Stimulated activated CD4-positive, alpha-beta T cell treated with anti-CD3 and anti-CD28 coated beads, Interleukin-4, amount 100 ng/mL, for 1 hour (primary cell): Measurements from ENCODE around the gene RAPGEF5.

ENCODE experiments used
- DNase-seq: peaks from one replicate; pipeline ENCODE4 v3.0.0-alpha.2; 2020

Gene RAPGEF5, protein sequence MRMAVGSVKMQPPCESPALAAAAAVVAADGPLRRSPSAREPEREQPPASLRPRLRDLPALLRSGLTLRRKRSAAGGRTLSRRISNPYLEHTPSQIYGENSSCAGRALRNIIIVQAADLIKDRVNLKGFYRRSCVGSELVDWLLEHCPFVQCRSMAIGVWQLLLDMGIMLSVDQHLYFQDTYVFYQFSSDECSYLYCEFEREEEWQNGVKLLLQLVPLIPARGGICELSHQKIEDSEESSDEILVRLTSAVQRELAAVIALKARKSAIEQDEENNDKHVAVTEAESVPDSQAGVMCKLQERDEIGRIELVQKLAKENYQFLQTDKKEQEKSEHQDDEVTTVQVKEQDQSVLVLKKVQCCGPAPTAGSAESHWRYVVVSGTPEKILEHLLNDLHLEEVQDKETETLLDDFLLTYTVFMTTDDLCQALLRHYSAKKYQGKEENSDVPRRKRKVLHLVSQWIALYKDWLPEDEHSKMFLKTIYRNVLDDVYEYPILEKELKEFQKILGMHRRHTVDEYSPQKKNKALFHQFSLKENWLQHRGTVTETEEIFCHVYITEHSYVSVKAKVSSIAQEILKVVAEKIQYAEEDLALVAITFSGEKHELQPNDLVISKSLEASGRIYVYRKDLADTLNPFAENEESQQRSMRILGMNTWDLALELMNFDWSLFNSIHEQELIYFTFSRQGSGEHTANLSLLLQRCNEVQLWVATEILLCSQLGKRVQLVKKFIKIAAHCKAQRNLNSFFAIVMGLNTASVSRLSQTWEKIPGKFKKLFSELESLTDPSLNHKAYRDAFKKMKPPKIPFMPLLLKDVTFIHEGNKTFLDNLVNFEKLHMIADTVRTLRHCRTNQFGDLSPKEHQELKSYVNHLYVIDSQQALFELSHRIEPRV

DNA sequence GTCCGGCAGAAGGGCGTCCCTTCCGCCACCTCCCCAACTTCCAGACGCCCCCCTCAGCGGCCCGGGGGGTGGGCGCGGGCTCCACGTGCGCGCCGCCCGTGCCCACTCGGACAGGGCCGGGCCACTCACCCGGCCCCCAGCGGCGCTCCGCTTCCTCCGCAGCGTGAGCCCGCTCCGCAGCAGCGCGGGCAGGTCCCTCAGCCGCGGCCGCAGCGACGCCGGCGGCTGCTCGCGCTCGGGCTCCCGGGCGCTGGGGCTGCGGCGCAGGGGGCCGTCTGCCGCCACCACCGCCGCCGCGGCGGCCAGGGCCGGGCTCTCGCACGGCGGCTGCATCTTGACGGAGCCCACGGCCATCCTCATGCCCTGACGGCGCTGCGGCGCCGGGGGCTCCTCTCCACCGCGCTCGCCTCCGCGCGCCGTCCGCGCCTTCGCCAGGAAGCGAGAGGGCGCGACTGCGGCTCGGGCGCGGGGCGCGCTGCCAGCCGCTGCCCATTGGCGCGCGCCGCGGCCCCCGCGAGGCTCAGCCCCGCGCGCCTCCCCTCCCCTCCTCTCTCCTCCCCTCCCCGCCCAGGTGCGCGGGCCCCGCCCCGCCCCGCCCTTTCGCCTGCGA is at the start of gene RAPGEF5:
Gene RAPGEF5 (minus strand): TSS at position 454 of the 610 bp plus-strand sequence. CDS start 94 bp downstream, at position 360.
- no peak for DNase-seq

DNA sequence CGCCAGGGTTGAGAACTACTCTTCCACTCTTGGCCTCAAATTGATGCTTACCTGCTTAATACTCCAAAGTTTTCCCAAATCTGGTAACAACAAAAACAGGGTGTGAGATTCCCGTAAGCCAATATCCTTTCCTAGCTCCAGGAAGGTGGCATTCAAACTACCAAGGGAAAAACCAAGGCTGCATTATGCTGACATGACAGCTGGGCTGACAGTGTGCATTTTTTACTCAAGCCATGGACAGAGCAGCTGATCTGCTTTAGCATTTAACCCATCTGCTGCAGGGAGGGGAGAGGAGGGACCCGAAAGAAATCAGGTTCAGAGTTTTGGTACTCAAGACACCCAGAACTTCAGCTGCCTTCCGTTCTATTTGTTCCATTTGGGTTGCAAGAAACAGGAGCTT is 49.8 kb upstream of the RAPGEF5 start:
- DNase-seq, result no peak

DNA sequence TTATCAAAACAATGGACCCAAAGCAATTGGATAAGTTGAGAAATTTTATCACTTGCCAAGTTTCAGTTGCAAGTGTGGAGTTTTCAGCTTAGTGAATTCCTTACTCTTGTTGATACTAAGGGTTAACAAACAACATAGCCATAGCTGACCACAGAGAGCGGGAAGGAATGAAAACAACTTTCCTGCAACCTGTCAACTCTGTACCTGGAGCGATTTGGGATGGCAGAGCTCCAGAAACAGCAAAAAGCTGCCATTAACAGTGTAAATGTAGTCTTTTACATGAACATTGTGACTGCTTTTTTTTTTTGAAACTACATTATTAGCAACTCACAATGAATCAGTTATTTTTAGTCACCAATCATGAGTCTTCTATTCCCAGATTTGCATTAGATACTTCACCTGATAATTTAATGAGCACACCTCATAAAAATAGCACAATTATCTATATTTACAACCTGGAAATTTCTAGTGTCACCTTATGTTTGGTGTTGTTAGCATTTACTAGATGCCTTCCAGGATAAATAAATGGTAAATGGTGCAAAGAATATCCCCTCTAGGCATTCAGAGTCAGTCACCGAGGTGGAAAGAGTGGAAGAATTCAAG is 47.6 kb upstream of the RAPGEF5 start:
- DNase-seq, result no peak

DNA sequence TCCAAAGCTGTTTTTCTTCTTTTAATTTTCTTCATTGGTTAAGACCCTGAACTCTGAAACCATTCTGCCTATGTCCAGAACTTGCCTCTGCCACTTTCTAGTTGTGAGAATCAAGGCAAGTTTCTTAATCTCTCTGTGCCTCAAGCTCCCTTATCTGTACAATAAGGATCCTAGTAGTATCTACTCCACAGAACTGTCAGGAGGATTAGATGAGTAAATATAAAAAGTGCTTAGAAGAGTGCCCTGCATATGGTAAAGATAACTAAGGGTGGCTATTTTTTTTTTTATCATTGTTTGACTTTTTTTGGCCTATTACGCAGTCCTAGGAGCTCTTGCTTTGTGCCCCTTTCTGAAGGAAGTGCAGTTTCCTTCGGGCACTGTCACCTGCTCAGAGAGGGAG is 46.4 kb upstream of the RAPGEF5 start:
- no peak for DNase-seq

DNA sequence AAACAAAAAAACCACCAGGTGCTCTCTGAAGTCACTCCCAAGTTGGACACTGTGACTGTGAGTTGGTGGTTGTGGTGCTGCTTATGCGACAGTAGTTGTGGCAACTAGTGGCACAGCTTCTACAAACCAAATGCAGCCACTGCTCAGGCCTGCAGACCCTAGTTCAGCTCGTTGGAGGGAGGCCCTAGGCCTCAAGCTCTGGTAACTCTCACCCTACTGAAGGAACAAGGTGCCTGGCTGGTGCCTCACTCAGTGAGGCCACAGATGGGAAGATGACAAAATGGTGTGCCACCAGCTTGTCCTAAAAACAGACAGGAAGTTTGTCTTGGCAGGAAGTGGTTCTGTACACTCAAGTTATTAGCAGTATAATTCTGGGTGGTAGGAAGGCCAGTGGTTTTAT is 45.3 kb upstream of the RAPGEF5 start:
- no peak for DNase-seq

DNA sequence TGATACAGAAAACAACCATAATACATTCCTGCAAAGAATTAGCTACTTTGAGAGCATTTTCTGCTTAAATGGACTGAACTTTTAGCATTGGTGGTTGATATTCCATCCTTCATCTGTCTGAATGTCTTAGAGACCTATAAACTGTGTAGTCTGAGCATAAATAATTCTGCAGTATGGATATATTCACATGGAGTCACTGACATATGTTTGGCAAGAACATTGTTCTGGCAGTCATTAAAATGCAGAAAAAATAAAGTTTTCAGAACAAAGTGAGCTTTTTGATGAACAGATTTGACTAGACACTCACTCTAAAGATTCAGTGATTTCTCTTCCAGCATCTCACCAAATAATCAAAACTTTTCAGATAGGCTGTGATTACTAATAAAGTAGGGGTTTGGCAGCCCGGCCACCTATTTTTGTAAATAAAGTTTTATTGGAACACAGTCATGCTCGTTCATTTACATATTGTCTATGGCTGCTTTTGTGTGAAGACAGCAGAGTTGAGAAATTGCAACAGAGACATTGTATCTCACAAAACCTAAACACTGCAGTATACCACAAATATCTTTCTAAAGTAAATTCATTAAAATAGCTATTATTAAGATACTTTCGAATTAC is 44.1 kb upstream of the RAPGEF5 start:
- no peak for DNase-seq

DNA sequence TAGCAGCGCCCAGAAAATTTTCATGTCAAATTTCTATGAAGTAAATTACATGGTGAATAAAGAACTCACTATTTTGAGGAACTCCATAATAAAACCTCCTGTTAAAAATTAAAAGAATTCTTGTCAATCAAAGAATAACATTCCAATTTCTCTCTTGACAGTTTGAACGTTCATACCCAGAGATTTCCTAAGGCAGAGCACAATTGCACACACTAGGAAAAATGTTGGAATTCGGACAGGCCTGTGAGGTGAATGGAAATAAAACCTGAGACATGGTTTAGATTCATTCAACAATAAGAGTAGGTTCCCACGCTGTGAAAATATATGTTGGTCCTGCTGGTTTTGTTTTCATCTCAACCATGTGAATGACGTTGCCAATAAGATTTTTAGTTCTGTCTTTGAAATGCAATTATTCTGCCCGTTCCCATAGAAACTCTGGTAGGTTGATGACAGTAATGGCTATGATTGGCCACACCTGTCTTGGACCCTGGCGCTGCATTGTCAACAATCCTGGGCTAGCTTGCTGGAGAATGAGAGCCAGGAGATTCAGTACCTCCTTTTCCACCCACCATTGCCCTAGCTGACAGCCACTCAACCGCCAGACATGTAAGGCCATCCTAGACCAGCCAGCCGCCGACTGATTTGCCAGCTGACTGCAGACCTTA is 43.3 kb upstream of the RAPGEF5 start:
- DNase-seq, result no peak

DNA sequence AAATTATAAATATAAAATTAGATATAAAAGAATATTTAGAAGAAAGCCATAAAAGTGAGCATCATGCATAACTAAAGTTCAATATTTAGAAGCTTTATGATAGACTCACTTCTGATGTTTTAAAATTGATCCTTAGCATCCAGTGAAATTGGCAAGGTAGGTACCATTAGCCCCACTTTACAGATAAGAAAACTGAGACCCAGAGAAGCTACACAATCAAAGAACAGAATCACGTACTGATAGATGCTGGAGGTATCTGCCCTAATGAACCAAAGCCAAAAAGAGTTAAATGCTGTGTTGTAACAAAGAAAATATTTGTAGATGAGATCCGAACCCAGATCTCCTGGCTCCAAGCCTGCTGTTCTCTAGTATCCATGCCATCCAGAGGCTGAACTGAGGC is 42.6 kb upstream of the RAPGEF5 start:
- no peak for DNase-seq

DNA sequence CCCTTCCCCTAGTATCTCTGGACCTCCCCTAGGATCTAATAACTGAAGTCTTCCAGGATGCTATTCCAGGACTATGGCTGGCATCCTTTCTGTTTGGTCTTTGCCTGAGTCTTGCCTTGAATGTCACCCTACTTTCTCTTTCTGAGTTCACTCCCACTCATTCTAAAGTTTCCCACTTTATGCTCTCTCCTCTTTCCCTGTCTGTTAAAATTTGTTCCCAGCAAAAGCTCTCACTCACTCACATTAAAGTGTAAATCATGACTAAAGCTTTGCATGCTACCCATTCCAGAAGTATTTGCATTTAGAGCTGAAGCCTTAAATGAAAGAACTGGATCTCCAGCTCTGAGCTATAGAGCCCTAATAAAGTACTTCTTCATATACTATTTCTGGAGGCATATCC is 42.1 kb upstream of the RAPGEF5 start:
- no peak for DNase-seq

DNA sequence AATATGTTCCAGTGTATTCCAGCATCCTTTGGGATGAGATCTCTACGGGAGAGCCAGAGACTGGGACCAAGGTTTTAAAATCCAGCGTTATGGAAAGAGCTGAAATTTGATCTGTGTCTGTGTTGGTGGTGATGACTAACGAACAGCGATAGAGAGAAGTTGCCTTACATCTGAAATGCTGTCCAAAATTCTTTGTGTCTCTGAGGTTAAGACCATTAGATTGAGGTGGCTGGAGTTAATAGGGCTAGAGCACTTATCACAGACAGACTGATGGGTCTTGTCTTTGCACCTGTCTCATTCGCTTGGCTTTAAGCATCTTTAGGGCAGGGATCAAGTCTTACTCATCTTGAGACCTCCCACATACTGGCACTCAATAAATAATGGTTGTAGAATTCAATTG is 41.0 kb upstream of the RAPGEF5 start:
- no peak for DNase-seq

DNA sequence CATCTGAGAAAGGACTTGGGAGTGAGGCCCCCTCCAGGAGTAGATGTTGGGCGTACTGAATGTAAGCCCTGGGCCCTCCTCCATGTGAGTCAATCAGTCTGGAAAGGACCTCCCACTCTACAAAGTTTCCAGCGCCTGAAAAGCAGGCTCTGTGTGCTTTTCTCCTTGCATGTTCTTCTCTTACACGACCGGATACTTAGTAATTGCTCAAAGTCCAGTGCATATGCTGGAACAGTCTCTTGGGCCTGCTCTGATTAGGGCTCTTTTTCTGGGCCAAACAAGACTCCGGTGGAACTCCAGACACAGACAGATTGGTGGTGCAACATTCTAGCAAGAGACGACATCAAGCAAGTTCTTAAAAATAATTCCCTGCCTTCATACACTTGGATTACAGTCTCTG is 38.3 kb upstream of the RAPGEF5 start:
- no peak for DNase-seq

DNA sequence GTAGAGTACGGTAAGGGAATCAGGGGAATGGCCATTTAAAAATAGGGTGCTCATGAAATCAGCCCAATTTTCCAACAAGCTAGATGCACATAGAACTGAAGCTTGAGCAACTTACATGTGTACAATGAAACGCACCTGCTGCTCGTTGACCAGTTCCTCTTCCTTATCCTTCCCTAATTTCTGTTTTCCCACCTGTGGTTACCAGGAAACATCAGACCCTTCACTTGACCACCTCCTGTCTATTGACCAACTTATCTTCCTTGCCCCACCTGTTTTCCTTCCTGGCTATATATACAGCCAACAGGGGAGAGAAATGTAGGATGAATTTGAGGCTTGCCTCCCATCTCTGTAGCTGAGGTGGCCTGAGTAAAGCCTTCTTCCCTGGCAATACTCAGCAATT is 37.8 kb upstream of the RAPGEF5 start:
- DNase-seq, result no peak

DNA sequence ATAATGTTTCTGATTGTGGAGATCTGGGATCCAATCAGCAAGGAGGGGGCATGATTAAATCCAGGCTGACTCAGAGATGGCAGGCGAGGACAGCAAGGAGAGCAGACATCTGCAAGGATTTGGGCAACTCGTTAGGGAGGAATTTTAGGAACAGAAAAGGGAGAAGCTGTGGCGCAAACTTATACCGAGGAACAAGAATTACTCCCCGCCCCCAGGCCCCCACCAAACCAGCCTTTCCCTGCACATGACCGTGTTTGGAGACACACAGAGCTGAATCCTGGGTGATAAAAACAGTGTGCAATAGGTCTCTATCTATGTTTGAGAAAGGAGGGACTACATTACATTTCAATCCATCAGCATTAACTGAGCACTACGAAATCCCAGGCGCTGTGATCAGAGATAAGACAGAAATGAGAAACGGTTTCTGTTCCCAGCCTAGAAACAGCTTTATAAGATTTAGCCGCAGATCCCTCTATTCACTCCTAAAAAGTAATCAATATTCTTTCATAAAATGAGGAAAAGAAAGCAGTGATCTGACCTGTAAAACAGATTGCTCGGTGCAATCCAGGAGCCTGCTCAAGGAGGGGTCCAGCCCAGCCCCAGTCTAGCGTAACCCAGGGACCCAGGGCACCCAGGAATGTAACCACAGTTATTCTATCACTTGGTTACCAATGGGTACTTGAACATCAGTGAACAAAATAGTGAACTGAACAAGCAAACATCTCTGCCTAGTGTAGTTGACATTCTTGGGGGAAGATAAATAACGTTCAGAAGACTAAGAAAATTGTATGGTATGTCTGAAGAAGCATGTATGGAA is 37.2 kb upstream of the RAPGEF5 start:
- DNase-seq, result no peak

DNA sequence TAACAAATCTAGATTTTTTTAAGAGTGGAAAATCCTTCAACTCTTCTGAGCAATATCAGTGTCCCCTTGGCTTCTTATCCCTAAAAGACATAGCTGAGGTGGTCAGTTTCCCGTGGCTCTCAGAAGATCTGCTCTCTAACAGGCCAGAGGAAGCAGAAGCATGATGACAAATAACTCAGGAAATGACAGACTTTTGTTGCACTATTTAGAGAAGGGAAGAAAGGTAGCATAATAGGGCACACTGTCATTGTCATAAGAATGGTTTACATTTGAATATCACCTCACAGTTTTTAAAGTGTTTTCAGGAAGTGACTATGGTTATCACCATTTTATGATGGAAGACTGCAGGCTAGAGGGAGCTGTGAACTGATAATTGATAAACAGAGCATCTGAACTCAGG is 33.6 kb upstream of the RAPGEF5 start:
- DNase-seq, result no peak

DNA sequence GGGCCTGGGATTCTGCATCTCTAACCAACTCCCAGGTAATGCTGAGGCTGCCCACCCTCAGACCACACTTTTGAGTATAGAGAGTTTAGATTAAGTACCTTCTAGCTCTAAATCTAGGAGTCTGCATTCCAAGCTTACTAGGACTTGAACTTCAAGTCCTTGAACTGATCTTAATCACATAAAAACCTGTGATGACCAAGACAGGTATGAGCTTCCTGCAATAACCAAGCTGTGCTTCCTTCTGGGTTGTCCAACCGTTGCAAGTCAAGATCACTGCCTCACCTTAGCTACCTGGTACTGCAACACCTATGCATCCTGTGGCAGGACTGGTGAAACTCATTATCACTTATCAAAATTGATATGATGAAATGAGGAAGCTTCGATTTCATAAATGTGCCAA is 32.9 kb upstream of the RAPGEF5 start:
- no peak for DNase-seq

DNA sequence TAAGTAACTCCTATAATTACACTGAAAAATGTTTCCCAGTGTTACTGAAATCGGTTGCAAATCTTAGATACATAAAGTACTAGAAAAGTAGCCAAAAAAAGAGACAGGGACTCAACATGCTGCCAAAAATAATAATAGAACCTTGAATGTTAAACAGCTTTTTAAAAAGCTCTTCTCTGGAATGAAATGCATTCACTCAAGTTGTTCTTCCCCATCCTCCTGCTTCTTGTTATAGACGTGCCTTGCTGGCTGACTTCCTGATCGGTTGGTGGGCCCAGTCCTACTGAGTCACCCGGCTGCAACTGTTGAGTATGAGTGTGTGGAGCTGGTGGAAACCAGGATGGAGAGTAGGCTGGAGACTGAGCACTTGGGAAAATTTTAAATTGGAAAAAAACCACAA is 30.6 kb upstream of the RAPGEF5 start:
- no peak for DNase-seq

DNA sequence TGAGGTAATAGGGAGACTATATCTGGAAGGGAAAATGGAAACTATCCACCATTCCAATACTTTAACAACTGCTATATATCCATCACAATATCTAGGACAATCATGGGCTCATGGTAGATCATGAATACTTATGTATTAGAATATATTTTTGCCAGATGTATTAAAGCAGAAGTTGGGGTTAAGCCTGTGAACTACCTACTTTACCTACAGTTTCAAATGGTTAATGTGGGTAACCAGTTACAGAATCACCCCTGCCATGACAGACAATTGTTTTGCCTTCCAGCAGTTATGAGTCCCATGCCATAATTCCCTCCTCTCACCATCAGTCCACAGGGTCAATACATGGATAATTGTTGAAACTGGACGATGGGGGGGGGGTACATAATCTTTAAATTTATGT is 29.9 kb upstream of the RAPGEF5 start:
- DNase-seq, result no peak

DNA sequence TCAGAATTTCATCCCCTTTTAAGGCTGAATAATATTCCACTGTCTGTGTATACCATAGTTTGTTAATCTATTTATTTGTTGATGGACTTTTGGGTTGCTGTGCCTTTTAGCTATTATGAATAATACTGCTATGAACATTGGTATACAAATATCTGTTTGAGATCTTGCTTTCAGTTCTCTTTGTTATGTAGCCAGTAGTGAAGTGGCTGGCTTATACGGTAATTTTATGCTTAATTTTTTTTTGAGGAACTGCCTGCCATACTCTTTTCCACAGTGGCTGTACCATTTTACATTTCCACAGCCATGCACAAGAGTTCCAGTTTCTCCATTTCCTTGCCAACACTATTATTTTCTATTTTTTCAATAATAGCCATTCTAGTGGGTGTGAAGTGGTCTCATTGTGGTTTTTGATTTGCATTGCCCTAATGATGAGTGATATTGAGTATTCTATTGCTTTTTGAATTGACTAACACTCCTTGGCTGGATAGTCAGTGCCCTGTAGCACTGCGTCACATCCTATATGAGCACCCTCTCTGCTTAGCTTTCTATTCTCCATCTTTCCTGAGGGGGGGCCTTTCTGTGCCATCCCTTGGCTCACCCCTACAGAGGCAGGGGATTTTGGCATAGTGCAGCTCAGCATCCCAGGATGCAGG is 29.4 kb upstream of the RAPGEF5 start:
- no peak for DNase-seq

DNA sequence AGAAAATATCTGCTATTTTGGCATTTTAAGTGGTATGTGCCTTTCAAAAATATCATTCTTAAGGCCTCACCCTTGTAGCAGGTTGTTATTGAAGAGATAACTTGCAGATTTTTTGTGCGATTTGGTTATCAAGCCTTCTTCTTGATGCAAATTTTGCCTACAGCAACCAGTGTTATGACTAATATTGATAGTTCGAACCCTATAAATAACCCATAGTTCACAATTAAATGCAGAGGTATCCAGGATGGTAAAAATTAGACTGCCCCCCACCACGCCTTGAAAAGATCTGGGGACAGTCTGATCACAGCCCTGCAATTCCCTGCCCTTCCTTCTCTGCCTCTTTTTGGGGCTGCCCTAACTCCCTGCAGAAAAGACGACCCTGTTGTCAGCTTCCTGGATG is 28.4 kb upstream of the RAPGEF5 start:
- DNase-seq, result no peak

DNA sequence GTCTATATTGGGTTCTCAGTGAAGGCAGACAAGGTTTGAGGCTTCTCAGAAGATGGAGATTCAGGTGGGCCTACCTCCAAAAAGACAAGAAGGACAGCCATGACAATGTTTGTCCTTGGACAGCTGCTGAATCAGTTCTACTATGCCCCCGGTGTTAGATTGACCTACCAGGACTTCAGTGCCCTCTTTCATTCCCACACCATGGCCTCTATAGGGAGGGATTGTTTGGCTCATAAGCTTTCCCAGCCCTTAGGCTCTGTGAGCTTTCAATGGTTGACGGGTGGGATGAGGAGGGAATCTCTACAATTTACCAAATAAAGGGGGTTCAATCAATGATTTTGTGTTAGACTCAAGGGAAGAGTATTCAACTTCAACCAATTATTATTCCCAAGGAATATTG is 23.4 kb upstream of the RAPGEF5 start:
- no peak for DNase-seq
